HG02870 (cell line): ENCODE measurements around the gene SETD5.

Experiments
- ATAC-seq: cut with Tn5 transposase; IDR thresholded peaks from one replicate; pipeline ENCODE4 v1.9.1; 2021; ENCODE audit warnings: mild to moderate bottlenecking, moderate library complexity; ENCODE audit not compliant: unreplicated experiment

SETD5 gene

DNA sequence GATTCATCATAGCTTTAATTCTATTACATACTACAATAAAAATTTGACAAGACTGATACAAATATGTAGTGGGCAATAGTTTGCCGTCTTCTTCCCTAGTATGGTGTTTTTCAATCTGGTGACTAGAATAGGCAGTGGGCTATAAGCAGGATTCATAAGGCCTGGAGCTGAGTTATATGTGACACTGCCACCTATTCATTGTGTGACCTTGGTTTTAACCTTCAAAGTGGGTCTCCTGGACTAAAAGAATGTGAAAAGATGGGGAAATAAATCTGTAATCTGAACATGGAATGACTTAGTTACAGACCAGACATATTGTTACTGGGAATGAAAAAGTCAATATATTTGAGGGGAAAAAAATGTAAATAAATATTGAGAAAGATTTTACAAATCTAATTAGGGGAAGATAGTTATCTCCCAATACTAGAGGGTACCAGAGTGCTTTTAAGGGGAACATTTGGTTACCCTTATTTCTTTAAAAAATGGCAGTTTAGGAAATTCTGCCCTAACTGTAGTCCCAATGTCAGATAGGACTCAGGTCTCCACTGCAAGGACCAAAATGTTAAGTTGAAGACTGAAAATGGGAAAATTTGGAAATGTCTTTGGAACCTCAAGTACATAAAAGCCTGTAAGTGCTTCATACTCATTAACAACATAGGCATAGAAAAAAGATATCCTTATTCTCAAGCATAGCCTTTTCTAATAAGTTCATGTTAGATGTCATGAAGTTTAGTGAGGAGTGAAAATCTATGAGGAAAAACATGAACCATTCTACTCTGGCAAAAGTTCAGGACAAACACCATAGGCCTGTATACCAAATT, 10.7 kb upstream of the SETD5 start:
- ATAC-seq, result no peak

GRCh38 chr3:9387322-9387655, 10.1 kb upstream of the SETD5 start:
- no peak for ATAC-seq

DNA sequence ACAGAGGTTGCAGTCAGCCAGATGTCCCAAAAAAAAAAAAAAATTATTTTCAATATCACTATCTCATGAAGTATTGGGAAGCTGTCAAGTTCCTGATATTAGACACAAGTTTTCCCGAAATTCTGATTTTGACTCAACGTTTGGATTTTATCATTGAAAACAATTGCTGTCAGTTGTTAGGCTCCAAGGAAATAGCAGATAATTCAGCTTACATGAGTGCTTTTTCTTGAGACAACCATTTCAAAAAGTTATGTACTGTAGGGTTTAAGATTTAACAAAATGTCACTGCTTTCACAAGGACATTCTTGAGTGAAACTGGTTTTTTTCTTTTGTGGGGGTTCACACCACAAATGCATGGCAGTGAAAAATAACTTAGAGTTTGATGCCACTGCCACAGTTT, 9.3 kb upstream of the SETD5 start:
- no peak for ATAC-seq

DNA sequence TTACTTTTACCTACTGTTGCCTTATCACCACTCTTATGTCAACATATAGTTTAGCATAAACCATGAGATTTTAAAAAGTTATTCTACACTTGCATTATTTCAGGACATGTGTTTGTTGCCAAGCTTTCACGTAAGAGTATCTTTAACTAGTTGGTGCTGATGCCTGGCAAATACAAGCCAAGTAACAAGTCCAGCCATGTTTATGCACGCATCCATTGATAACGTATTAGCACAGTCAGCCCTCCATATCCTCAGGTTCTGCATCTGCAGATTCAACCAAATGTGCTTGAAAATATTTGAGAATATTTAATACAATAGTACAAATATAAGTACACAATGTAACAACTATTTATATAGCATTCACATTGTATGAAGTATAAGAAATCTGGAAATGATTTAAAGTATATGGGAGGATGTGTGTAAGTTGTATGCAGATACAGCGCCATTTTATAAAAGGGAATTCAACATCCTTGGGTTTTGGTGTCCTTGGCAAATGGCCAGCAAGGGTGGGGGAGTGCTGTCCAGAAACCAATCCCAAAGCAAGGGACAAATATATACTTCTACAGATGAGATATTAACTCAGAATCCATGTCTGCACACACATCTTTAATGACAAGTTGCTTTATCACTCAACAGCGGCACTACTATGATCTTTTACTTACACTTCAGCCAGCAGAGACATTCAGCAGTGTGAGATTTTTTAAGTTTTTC, 8.7 kb upstream of the SETD5 start:
- no peak for ATAC-seq

DNA sequence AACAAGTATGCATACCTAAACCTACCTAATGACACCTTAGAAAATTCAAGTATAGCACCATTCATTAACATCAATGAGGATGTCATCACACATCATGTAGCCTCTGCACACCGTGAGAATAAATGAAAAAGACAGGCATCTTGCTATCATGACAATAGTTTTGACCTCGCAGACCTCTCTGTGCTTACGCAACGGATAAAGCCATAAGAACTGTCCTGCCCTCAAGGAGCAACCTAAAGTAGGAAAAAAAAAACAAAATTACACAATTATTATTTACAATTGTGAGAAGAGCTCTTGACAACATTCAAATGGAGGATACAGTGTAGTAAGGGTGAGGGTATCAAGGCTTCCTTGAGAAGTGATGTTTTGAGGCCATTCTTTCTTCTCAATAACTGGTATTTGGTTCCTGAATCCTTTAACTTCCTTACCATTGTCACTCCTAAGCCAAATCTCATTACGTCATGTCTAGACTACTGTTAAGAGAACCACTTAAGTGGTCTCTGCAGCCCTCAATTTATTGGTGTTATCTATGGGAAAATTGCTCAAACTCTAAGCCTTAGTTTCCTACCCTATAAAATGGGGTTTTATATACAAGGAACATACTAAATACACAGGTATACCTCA, 7.0 kb upstream of the SETD5 start:
- no peak for ATAC-seq

GRCh38 chr3:9392041-9392440, 5.4 kb upstream of the SETD5 start:
- no peak for ATAC-seq

- no peak for ATAC-seq
Measured at GRCh38 chr3:9395570-9396300, 1.7 kb upstream of the SETD5 start.

GRCh38 chr3:9396301-9396631, 1.1 kb upstream of the SETD5 start:
- peak; percentile 29 for ATAC-seq

DNA sequence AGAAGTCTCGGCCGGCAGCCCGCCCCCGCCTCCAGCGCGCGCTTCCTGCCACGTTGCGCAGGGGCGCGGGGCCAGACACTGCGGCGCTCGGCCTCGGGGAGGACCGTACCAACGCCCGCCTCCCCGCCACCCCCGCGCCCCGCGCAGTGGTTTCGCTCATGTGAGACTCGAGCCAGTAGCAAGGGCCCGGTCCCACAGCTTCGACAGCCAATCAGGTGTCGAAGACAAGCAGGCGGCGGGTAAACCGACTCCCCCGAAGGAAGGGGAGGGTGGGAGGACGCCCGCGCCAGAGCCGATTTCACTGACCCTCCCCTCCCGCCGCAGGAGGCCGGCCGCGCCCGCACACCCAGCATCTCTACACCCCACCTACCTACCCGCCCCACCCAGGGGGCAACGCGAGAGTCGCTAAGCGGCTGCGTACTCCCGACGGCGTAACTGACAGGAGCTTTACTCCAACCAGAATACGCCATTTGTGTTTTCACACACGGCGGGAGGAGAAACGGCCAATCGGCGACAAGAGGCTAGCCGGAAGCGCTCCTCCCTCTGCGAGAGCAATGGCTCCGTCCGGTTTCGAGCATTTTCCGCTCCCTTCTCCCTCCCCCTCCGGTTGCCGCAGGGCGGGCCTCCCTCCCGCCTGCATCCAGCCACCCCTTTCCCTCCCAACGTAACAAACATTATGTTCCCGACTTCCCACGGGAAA, 633 bp upstream of the SETD5 start:
- ATAC-seq, result peak; percentile 71

- ATAC-seq, result no peak
Measured at GRCh38 chr3:9397906-9398699, 688 bp downstream of the SETD5 start.

DNA sequence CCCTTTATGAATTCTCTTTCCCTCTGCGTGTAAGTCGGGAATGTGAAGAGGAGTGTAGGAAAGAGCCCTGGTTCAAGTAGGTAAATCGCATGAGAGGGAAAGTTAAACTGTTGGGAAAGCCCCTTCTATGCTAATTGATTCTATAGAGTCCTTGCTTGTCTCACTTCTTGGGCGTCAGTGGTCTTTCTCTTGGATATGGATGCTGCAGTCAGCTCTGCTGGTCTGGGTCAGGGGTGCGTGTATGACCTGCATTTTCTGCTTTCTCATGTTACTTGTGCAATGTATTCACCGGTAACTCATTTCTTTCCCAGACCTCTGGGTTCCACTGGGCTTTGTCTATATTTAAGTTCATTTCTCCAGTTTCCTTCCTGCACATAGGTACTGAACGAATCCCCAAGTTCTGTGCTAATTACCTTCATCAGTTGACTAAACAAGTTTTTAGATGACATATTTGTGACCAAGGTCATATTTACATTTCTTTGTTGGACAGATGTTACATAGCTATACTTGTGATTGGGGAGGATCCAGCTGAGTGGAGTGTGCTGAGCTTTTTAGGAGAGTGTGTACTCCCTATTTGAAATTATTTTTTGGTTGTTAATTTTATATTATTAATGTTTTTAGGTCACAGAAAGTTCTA, 1.4 kb downstream of the SETD5 start:
- ATAC-seq, result no peak

DNA sequence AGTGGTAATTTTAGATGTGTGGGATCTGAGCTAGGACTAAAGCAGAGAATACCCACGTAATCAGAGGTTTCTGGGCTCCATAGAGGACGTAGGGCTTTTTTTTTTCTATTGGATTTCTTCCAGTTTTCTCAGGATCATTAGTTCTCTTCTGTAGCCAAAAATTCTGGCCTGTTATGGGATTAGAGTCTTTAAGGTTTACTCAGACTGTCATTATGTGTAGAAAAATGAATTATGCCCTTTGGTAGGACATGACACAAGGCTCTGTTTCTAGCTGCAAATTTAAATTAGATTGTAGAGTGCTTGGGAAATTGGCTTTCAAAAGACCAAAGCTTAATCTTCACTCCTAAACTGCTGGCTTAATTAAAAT, 1.9 kb downstream of the SETD5 start:
- no peak for ATAC-seq

- no peak for ATAC-seq
Measured at GRCh38 chr3:9399746-9400145, 2.3 kb downstream of the SETD5 start.

DNA sequence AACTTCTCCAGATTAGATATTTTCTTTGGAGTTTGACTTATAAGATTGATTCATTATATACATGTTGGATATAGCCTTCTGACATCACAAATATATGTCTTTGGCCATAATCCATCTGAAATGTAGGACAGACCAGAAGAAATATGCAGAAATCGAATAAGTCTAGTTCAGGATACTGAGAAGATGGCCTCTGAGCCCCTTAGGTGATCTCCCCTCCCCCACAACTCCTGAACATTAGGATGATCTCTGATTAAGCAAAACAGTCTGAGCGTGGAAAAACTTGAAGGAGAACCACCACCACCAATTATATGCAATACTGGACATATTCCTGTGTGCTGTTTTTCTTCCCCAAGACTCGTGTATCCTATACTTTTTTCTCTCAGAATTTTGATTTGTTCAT, 3.2 kb downstream of the SETD5 start:
- ATAC-seq, result no peak

DNA sequence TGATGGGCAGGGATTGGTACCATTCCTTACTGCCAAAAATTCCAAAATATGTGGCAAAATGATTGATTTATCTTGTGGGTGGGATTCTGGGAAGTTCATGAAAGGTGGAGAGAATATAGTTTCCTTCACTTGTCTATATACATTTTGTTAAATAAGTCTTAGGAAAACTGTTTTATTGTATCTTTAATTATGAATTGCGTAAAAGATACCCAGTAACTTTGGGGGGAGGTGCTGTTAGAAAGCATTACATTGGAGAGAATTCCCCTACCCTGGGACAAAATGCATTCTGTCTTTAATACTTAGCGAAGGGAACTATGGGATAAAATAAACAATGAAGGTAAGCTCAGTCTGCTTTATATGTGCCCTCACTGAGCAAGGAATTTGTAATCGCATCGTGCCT, 4.6 kb downstream of the SETD5 start:
- ATAC-seq, result no peak

GRCh38 chr3:9402410-9403228, 5.2 kb downstream of the SETD5 start:
- no peak for ATAC-seq

- no peak for ATAC-seq
Measured at GRCh38 chr3:9403463-9403862, 6.0 kb downstream of the SETD5 start.

- no peak for ATAC-seq
Measured at GRCh38 chr3:9404680-9405079, 7.3 kb downstream of the SETD5 start.

DNA sequence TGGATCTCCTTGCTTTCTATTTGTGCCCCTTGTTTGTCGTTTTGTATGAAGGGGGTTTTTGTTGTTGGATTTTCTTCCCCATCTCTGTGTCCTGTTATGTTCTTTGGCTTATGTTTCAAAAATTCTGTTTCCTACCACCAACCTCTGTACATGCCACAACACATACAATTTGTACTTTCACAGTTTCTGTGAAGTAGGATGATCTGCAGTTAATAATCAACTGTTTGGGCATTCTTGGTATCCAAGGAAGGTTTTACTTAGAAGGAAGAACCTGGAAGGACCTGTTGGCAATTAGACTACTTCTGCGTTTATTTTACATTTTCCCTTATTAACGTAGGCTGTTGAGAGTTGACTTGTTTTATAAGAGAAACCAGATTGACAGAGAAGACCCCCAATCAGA, 8.3 kb downstream of the SETD5 start:
- ATAC-seq, result no peak
